Subcutaneous abdominal adipose tissue (tissue), 5 donors: ENCODE data around the gene PATE2.

Experiments used
- H3K27ac ChIP-seq: one replicate; pipeline ENCODE4 v1.7.0; 2013; ENCODE audit warnings: low read depth, mild to moderate bottlenecking, inconsistent platforms, low read length, moderate library complexity
- H3K27me3 ChIP-seq, 5 donors: one replicate each; pipeline ENCODE4 v1.7.0; 2013; ENCODE audit warnings: low read length in 5 of 5, inconsistent platforms in 1 of 5; ENCODE audit not compliant: control insufficient read depth in 5 of 5, insufficient read depth in 4 of 5
- H3K36me3 ChIP-seq, 5 donors: one replicate each; pipeline ENCODE4 v1.7.0; 2013; ENCODE audit warnings: low read length in 5 of 5; ENCODE audit not compliant: control insufficient read depth in 5 of 5, insufficient read depth in 5 of 5
- H3K4me1 ChIP-seq, 5 donors: one replicate each; pipeline ENCODE4 v1.7.0; 2013; ENCODE audit warnings: low read length in 5 of 5, mild to moderate bottlenecking in 3 of 5, moderate library complexity in 1 of 5; ENCODE audit not compliant: control insufficient read depth in 5 of 5, insufficient read depth in 5 of 5
- H3K4me3 ChIP-seq, 5 donors: one replicate each; pipeline ENCODE4 v1.7.0; 2013; ENCODE audit warnings: low read length in 5 of 5, low read depth in 1 of 5
- H3K9ac ChIP-seq, 5 donors: one replicate each; pipeline ENCODE4 v1.7.0; 2013; ENCODE audit warnings: low read length in 5 of 5, mild to moderate bottlenecking in 4 of 5, moderate library complexity in 3 of 5
- H3K9me3 ChIP-seq, 5 donors: one replicate each; pipeline ENCODE4 v1.7.0; 2013; ENCODE audit warnings: low read length in 5 of 5; ENCODE audit not compliant: control insufficient read depth in 5 of 5
- donor health status: healthy.
- donor health status: healthy.
- donor health status: healthy.
- donor health status: healthy.
- donor health status: healthy.

PATE2 gene

DNA sequence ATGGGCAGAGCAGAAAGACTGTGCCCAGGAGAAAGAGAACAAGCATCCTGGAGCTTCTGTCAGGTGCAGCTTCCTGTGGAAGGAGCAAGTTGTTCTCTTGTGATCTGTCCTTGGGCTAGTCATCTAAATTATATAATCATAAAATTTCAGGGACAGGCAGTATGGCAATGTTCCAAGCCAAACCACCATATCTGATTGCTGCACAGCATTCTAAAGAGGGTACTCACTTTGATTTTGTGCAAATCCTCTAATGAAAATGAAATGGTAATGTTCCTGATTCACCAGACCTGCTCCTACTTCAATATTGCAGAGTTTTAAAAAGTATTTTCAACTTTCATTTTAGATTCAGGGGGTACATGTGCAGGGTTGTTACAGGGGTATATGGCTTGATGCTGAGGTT is at the start of gene PATE2:
TSS of gene PATE2 (minus strand) at position 101 of the 400 bp plus-strand sequence. CDS start at position 46, 55 bp downstream.
- Histone ChIP-seq H3K4me1 (peaks cover 0 to 2% (median 0%) of the 10 kb centered on the region in 5 donors), H3K4me3 (no peak within 1 kb of the TSS), H3K9me3 (no peaks in the 10 kb centered on the region), H3K9ac (no peak within 1 kb of the TSS), H3K36me3 (no peaks in the 10 kb centered on the region), H3K27me3 (no peaks in the 10 kb centered on the region), H3K27ac (no peak within 1 kb of the TSS)

DNA sequence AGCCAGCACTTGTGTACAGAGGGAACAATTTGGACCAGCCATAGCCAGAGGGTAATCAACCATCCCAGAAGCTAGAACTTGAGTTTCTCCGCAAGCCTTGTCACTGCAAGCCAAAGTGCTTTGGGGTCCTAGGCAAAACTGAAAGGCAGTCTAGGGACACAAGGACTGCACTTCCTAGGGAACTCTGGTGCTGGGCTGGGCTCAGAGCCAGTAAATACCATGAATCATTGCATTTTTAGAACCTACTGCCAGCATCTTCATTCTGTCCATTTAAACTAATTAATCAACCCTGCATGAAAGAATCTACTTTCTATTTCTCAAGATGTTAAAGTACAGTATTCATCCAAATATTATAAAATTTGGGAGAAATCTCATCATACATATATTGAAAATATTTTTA is 29.3 kb upstream of the PATE2 start:
- H3K27me3 ChIP-seq = no peaks in the 10 kb centered on the region
- peaks cover 3 to 24% (median 19%) of the 10 kb centered on the region in 5 donors for H3K9me3 ChIP-seq
- H3K9ac ChIP-seq = no peak overlapping the region
- no peak overlapping the region for H3K27ac ChIP-seq
- H3K4me1 ChIP-seq = no peaks in the 10 kb centered on the region
- no peaks in the 10 kb centered on the region for H3K36me3 ChIP-seq
- no peak overlapping the region for H3K4me3 ChIP-seq

DNA sequence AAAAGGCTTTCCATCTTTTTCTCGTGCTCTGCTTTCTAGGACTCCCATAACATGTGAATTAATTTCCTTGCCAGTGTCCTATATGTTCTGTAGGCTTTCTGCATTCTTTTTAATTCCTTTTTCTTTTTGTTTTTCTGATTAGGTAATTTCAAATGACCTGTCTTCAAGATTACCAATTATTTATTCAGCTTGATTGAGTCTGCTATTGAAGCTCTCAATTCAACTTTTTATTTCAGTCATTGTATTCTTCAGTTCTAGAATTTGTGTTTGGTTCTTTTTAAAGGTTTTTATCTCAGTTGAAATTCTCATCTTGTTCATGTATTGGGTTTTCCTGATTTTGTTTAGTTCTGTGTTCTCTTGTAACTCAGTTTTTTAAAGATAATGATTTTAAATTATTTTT is 23.8 kb upstream of the PATE2 start:
- H3K27ac ChIP-seq = no peak overlapping the region
- H3K9ac ChIP-seq = no peak overlapping the region
- no peak overlapping the region for H3K4me3 ChIP-seq
- no peaks in the 10 kb centered on the region for H3K4me1 ChIP-seq
- H3K27me3 ChIP-seq = no peaks in the 10 kb centered on the region
- peaks cover 6 to 46% (median 27%) of the 10 kb centered on the region in 5 donors for H3K9me3 ChIP-seq
- no peaks in the 10 kb centered on the region for H3K36me3 ChIP-seq

- H3K9me3 ChIP-seq = peaks cover 7 to 60% (median 30%) of the 10 kb centered on the region in 5 donors
- no peaks in the 10 kb centered on the region for H3K4me1 ChIP-seq
- no peaks in the 10 kb centered on the region for H3K36me3 ChIP-seq
- no peak overlapping the region for H3K27ac ChIP-seq
- H3K9ac ChIP-seq = no peak overlapping the region
- no peak overlapping the region for H3K4me3 ChIP-seq
- H3K27me3 ChIP-seq = no peaks in the 10 kb centered on the region
These were observed 21.2 kb upstream of the PATE2 start for GRCh38 chr11:125799808-125800207.

GRCh38 chr11:125797641-125798040 is 19.0 kb upstream of the PATE2 start:
- Histone ChIP-seq H3K27ac (no peak overlapping the region), H3K4me1 (no peaks in the 10 kb centered on the region), H3K9ac (no peak overlapping the region), H3K36me3 (no peaks in the 10 kb centered on the region), H3K27me3 (no peaks in the 10 kb centered on the region), H3K9me3 (peaks cover 5 to 61% (median 22%) of the 10 kb centered on the region in 5 donors), H3K4me3 (no peak overlapping the region)

- Histone ChIP-seq H3K9ac (no peak overlapping the region), H3K4me3 (no peak overlapping the region), H3K9me3 (peaks cover 0 to 23% (median 15%) of the 10 kb centered on the region in 5 donors), H3K4me1 (no peaks in the 10 kb centered on the region), H3K36me3 (no peaks in the 10 kb centered on the region), H3K27ac (no peak overlapping the region), H3K27me3 (no peaks in the 10 kb centered on the region)
These were observed 12.2 kb upstream of the PATE2 start for GRCh38 chr11:125790825-125791224.

GRCh38 chr11:125787827-125788226 is 9.2 kb upstream of the PATE2 start, which contains the start of gene PATE3:
Gene PATE3, plus strand, starts transcription at chr11:125788127. Its CDS starts 25 bp downstream, at chr11:125788152.
- Histone ChIP-seq H3K9me3 (peaks cover 0 to 12% (median 6%) of the 10 kb centered on the region in 5 donors), H3K4me3 (no peak within 1 kb of the TSS), H3K27ac (no peak within 1 kb of the TSS), H3K4me1 (no peaks in the 10 kb centered on the region), H3K27me3 (no peaks in the 10 kb centered on the region), H3K36me3 (no peaks in the 10 kb centered on the region), H3K9ac (no peak within 1 kb of the TSS)

- Histone ChIP-seq H3K27me3 (no peaks in the 10 kb centered on the region), H3K27ac (no peak overlapping the region), H3K4me3 (no peak overlapping the region), H3K9ac (no peak overlapping the region), H3K4me1 (no peaks in the 10 kb centered on the region), H3K36me3 (no peaks in the 10 kb centered on the region), H3K9me3 (peaks cover 0 to 4% (median 0%) of the 10 kb centered on the region in 5 donors)
These were observed 6.0 kb upstream of the PATE2 start for GRCh38 chr11:125784678-125785077.

GRCh38 chr11:125777309-125777708 is 1.3 kb downstream of the PATE2 start:
- H3K9ac ChIP-seq = no peak overlapping the region
- no peak overlapping the region for H3K4me3 ChIP-seq

DNA sequence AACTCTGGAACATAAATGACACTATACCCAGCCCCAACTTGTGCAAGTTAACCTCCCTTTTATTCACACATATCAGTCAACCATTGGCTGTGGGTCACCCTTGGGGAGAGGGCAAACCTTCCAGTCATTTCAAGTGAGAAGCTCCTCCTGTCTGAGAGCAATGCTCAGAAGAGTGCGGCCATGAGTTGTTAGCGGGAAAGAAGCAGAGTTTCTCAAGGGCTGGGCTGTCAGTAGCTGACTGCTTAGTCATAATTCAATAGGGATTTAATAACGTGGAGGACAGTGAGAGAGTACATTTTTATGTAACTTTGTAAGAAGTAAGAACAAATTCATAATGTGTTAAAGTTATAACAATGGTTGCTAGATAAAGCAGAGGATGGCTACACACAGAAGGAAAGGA is 5.1 kb downstream of the PATE2 start:
- Histone ChIP-seq H3K9me3 (no peaks in the 10 kb centered on the region), H3K4me1 (peaks cover 0 to 11% (median 0%) of the 10 kb centered on the region in 5 donors), H3K27ac (no peak overlapping the region), H3K9ac (no peak overlapping the region), H3K4me3 (no peak overlapping the region), H3K27me3 (peaks cover 0 to 3% (median 0%) of the 10 kb centered on the region in 5 donors), H3K36me3 (no peaks in the 10 kb centered on the region)

More at GRCh38 chr11:125777309-125777708, 1.3 kb downstream of the PATE2 start:
- H3K4me1 ChIP-seq = peaks cover 0 to 11% (median 0%) of the 10 kb centered on the region in 5 donors
- no peak overlapping the region for H3K27ac ChIP-seq
- no peaks in the 10 kb centered on the region for H3K36me3 ChIP-seq
- no peaks in the 10 kb centered on the region for H3K9me3 ChIP-seq
- no peaks in the 10 kb centered on the region for H3K27me3 ChIP-seq
